ENCODE data around the gene XYLT1. TPM values are rescaled to one million over a fixed set of nuclear protein-coding genes. Genes with fewer than 3 reads are reported as not detected.

Gene XYLT1
- total RNA-seq, 1 experiment from 2014 or later: 25.0 TPM

- ChIA-PET POLR2A (no interaction called here), CTCF (no interaction called here)
- H3K4me1 Mint-ChIP-seq: peaks cover 14% of the 10 kb centered on the region; the same call in 1 of the 2 replicates
- H3K36me3 Mint-ChIP-seq: peaks cover 14% of the 10 kb centered on the region
- ATAC-seq (no peak), DNase-seq (ENCODE audit: low spot score) (no peak)
- peak overlapping the region; percentile 24; the same call in 1 of the 2 replicates for H3K27ac Mint-ChIP-seq
- H3K27me3 Mint-ChIP-seq (ENCODE audit: low read depth): no peaks in the 10 kb centered on the region
- no peak overlapping the region for H3K4me3 Mint-ChIP-seq
- TF ChIP-seq KAT7 (CRISPR knock-in tag; IDR thresholded peaks at IDR 0.05; ENCODE audit: borderline replicate concordance) (no peak), TCF7 (CRISPR knock-in tag; IDR thresholded peaks at IDR 0.05; ENCODE audit: low read depth) (no peak), FOXK1 (CRISPR knock-in tag; IDR thresholded peaks at IDR 0.05) (no peak)
- no peaks in the 10 kb centered on the region for H3K9me3 Mint-ChIP-seq
Measured at GRCh38 chr16:17129971-17130370, 340.8 kb downstream of the XYLT1 start.

DNA sequence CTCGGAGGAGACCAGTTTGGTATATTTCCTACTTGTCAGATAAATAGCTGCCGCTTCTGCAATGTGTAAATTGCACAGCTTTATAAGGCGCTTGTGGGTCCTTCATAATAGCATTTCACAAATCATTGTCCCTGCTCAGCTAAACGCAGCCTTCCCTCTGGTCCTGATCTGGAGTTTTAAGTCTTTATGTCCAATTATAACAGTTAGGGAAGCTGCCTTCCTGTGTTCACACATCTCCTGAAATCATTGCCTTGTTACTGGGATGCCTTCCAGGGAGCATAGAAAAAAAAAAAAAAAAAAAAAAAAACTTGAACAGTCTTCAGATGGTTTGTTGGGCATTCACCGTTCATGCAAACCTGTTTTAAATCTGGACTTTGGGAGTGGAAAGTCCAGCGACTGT lies 342.0 kb downstream of the XYLT1 start:
- TF ChIP-seq PRDM15 (CRISPR knock-in tag; IDR thresholded peaks at IDR 0.05) (no peak), ELF4 (CRISPR knock-in tag; IDR thresholded peaks at IDR 0.05; ENCODE audit: low read depth) (no peak), JAZF1 (CRISPR knock-in tag; IDR thresholded peaks at IDR 0.05) (no peak), NR1H2 (CRISPR knock-in tag; IDR thresholded peaks at IDR 0.05) (no peak), ZNF138 (CRISPR knock-in tag; conservative IDR thresholded peaks at IDR 0.05) (no peak)
- Mint-ChIP-seq H3K36me3 (peaks cover 26% of the 10 kb centered on the region), H3K9me3 (peaks cover 2% of the 10 kb centered on the region; the same call in 1 of the 2 replicates), H3K4me3 (no peak overlapping the region), H3K4me1 (peaks cover 14% of the 10 kb centered on the region; the same call in 1 of the 2 replicates), H3K27me3 (ENCODE audit: low read depth) (no peaks in the 10 kb centered on the region), H3K27ac (no peak overlapping the region)
- POLR2A ChIA-PET: no interaction called here
- CTCF ChIA-PET: interaction anchor here (0.7 kb wide), 1 partner anchor 111 kb away, joined by 3 read pairs; no protein-coding TSS in a partner anchor
- DNase-seq (ENCODE audit: low spot score) (no peak), ATAC-seq (no peak)

DNA sequence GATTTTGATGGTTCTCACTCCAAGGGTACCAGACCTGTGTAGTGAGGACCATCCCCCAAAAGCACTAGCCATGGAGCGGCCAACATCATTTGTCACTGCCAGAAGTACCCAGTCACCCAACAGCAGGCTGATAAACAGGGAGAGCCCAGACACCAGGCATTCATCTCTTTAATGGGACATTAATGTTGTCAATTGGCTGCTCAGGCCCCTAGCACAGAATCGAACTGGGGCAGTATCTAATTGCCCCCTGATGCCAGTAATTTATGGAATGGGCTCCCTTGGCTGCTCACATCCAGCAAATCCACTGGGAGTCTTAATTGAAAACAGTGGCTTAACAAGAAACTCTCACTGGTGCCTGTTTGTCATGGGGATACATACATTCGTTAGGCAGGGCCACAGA lies 344.6 kb downstream of the XYLT1 start:
- Mint-ChIP-seq H3K4me1 (peaks cover 4% of the 10 kb centered on the region; the same call in 1 of the 2 replicates), H3K4me3 (no peak overlapping the region), H3K36me3 (peaks cover 28% of the 10 kb centered on the region), H3K27me3 (ENCODE audit: low read depth) (no peaks in the 10 kb centered on the region), H3K9me3 (peaks cover 11% of the 10 kb centered on the region), H3K27ac (no peak overlapping the region)
- DNase-seq (ENCODE audit: low spot score) (no peak), ATAC-seq (no peak)
- TF ChIP-seq ZNF317 (CRISPR knock-in tag; IDR thresholded peaks at IDR 0.05; ENCODE audit: borderline replicate concordance, low read depth): no peak
- TF ChIP-seq KAT7 (CRISPR knock-in tag; IDR thresholded peaks at IDR 0.05; ENCODE audit: borderline replicate concordance): no peak
- TF ChIP-seq, protein P1, sequence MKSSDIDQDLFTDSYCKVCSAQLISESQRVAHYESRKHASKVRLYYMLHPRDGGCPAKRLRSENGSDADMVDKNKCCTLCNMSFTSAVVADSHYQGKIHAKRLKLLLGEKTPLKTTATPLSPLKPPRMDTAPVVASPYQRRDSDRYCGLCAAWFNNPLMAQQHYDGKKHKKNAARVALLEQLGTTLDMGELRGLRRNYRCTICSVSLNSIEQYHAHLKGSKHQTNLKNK (CRISPR knock-in tag; IDR thresholded peaks at IDR 0.05): no peak
- TF ChIP-seq CTCF (IDR thresholded peaks at IDR 0.05): no peak
- no peak for TF ChIP-seq GRHL2 (CRISPR knock-in tag; IDR thresholded peaks at IDR 0.05; ENCODE audit: insufficient replicate concordance, severe bottlenecking)
- TF ChIP-seq TP53 (CRISPR knock-in tag; IDR thresholded peaks at IDR 0.05): no peak
- TF ChIP-seq NR3C1 (CRISPR knock-in tag; conservative IDR thresholded peaks at IDR 0.05; ENCODE audit: low read depth): no peak
- no peak for TF ChIP-seq ZNF232 (CRISPR knock-in tag; IDR thresholded peaks at IDR 0.05)
- TF ChIP-seq, protein P2, sequence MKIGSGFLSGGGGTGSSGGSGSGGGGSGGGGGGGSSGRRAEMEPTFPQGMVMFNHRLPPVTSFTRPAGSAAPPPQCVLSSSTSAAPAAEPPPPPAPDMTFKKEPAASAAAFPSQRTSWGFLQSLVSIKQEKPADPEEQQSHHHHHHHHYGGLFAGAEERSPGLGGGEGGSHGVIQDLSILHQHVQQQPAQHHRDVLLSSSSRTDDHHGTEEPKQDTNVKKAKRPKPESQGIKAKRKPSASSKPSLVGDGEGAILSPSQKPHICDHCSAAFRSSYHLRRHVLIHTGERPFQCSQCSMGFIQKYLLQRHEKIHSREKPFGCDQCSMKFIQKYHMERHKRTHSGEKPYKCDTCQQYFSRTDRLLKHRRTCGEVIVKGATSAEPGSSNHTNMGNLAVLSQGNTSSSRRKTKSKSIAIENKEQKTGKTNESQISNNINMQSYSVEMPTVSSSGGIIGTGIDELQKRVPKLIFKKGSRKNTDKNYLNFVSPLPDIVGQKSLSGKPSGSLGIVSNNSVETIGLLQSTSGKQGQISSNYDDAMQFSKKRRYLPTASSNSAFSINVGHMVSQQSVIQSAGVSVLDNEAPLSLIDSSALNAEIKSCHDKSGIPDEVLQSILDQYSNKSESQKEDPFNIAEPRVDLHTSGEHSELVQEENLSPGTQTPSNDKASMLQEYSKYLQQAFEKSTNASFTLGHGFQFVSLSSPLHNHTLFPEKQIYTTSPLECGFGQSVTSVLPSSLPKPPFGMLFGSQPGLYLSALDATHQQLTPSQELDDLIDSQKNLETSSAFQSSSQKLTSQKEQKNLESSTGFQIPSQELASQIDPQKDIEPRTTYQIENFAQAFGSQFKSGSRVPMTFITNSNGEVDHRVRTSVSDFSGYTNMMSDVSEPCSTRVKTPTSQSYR (CRISPR knock-in tag; IDR thresholded peaks at IDR 0.05): no peak
- TF ChIP-seq, protein P3, sequence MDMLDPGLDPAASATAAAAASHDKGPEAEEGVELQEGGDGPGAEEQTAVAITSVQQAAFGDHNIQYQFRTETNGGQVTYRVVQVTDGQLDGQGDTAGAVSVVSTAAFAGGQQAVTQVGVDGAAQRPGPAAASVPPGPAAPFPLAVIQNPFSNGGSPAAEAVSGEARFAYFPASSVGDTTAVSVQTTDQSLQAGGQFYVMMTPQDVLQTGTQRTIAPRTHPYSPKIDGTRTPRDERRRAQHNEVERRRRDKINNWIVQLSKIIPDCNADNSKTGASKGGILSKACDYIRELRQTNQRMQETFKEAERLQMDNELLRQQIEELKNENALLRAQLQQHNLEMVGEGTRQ (CRISPR knock-in tag; IDR thresholded peaks at IDR 0.05): no peak
- no peak for TF ChIP-seq NFATC4 (CRISPR knock-in tag; IDR thresholded peaks at IDR 0.05)
- POLR2A ChIA-PET: no interaction called here
- CTCF ChIA-PET: interaction anchor here (0.5 kb wide), 1 partner anchor 13 kb away, joined by 4 read pairs; no protein-coding TSS in a partner anchor
